DND-41 (cell line): ENCODE results near the gene DAPL1.

Experiments
- ATAC-seq: fragments of 200-7000 bp; cut with Tn5 transposase; 3 replicates; pipeline ENCODE4 v1.9.1; 2021; ENCODE audit warnings: low read depth; ENCODE audit not compliant: insufficient read depth
- DNase-seq: peaks from one replicate; pipeline ENCODE4 v3.0.0-alpha.2; 2020
- H2AFZ ChIP-seq: 2 replicates; pipeline ENCODE4 v1.6.0; 2012; ENCODE audit warnings: low read depth, low read length
- H3K27ac ChIP-seq: 2 replicates; pipeline ENCODE4 v1.5.1; 2012; ENCODE audit warnings: low read length, inconsistent platforms
- H3K27me3 ChIP-seq: fragments of 200-600 bp; sonication (generic); 2 replicates; pipeline ENCODE4 v1.6.0; 2012; ENCODE audit warnings: low read length, mild to moderate bottlenecking, inconsistent platforms; ENCODE audit not compliant: insufficient read depth, poor library complexity
- H3K36me3 ChIP-seq: 2 replicates; pipeline ENCODE4 v1.5.1; 2012; ENCODE audit warnings: low read length, inconsistent platforms; ENCODE audit not compliant: insufficient read depth
- H3K4me1 ChIP-seq: 2 replicates; pipeline ENCODE4 v1.5.1; 2012; ENCODE audit warnings: mild to moderate bottlenecking, low read length; ENCODE audit not compliant: insufficient read depth
- H3K4me2 ChIP-seq: 2 replicates; pipeline ENCODE4 v1.6.0; 2012; ENCODE audit warnings: mild to moderate bottlenecking, moderate library complexity, low read length, inconsistent platforms; ENCODE audit not compliant: insufficient read depth
- H3K4me3 ChIP-seq, 2 experiments: fragments of 200-600 bp in 1 of 2; shearing (Covaris generic) in 1 of 2; 2 replicates each; pipeline ENCODE4 v1.5.1; 2012 to 2016; ENCODE audit warnings: inconsistent platforms in 2 of 2, low read length in 2 of 2, mild to moderate bottlenecking in 2 of 2, low read depth in 1 of 2, moderate library complexity in 1 of 2
- H3K79me2 ChIP-seq: 2 replicates; pipeline ENCODE4 v1.6.0; 2012; ENCODE audit warnings: low read length, inconsistent platforms; ENCODE audit not compliant: insufficient read depth
- H3K9ac ChIP-seq: 2 replicates; pipeline ENCODE4 v1.6.0; 2012; ENCODE audit warnings: low read depth, mild to moderate bottlenecking, inconsistent platforms, low read length, moderate library complexity
- H3K9me3 ChIP-seq: 2 replicates; pipeline ENCODE4 v1.5.1; 2012; ENCODE audit warnings: low read length, moderate library complexity, mild to moderate bottlenecking, inconsistent platforms; ENCODE audit not compliant: insufficient read depth, severe bottlenecking
- H4K20me1 ChIP-seq: 2 replicates; pipeline ENCODE4 v1.6.0; 2012; ENCODE audit warnings: low read length; ENCODE audit not compliant: insufficient read depth
- EZH2 ChIP-seq: IDR thresholded peaks from 3 replicates; pipeline ENCODE4 v1.6.1; 2012; ENCODE audit warnings: borderline replicate concordance, low read depth, mild to moderate bottlenecking, moderate library complexity, low read length, inconsistent platforms; ENCODE audit not compliant: severe bottlenecking
- TF ChIP-seq, protein P1 (sequence below): IDR thresholded peaks from 2 replicates; pipeline ENCODE4 v1.5.1; 2012; ENCODE audit warnings: borderline replicate concordance, low read length, moderate library complexity, mild to moderate bottlenecking; ENCODE audit not compliant: poor library complexity, severe bottlenecking; ENCODE audit errors: extremely low read depth

DAPL1 gene

DNA sequence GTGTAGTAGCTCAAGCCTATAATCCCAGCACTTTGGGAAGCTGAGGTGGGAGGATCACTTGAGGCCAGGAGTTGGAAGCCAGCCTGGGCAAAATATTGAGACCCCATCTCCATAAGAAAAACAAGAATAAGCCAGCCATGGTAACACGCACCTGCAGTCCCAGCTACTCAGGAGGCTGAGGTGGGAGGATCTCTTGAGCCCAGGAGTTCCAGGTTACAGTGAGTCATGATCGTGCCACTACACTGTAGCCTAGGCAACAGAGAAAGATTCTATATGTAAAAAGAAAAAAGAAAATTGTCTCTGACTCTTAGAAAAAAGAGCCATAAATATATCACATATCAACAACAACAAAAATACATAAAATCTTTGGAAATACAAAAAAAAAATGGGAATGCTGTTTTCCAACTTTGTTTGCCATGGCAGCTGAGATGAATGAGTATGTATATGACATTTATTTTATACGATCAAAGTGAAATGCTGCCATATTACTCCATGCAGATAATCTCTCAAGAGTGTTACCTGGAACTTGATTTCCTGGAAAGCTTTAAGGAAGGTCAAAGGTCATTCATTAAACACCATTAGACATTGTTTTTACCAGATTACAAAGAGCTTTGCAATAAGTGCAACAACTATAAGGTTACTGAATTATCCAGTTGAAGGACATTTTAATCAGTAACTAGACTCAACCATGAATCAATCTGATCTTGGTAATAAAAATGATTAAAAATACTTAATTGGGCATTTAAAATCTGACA, 19.7 kb upstream of the DAPL1 start:
- no peaks in the 10 kb centered on the region for H3K36me3 ChIP-seq
- no peak overlapping the region for H2AFZ ChIP-seq
- DNase-seq (no peak), ATAC-seq (no peak)
- no peak for TF ChIP-seq EZH2
- TF ChIP-seq, protein P1, sequence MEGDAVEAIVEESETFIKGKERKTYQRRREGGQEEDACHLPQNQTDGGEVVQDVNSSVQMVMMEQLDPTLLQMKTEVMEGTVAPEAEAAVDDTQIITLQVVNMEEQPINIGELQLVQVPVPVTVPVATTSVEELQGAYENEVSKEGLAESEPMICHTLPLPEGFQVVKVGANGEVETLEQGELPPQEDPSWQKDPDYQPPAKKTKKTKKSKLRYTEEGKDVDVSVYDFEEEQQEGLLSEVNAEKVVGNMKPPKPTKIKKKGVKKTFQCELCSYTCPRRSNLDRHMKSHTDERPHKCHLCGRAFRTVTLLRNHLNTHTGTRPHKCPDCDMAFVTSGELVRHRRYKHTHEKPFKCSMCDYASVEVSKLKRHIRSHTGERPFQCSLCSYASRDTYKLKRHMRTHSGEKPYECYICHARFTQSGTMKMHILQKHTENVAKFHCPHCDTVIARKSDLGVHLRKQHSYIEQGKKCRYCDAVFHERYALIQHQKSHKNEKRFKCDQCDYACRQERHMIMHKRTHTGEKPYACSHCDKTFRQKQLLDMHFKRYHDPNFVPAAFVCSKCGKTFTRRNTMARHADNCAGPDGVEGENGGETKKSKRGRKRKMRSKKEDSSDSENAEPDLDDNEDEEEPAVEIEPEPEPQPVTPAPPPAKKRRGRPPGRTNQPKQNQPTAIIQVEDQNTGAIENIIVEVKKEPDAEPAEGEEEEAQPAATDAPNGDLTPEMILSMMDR: no peak
- no peak overlapping the region for H3K4me2 ChIP-seq
- H3K9me3 ChIP-seq: no peaks in the 10 kb centered on the region
- H3K9ac ChIP-seq: no peak overlapping the region
- H3K4me1 ChIP-seq: no peaks in the 10 kb centered on the region
- H3K27me3 ChIP-seq: peaks cover 6% of the 10 kb centered on the region
- no peaks in the 10 kb centered on the region for H4K20me1 ChIP-seq
- no peaks in the 10 kb centered on the region for H3K79me2 ChIP-seq
- H3K27ac ChIP-seq: no peak overlapping the region
- no peak overlapping the region for H3K4me3 ChIP-seq

DNA sequence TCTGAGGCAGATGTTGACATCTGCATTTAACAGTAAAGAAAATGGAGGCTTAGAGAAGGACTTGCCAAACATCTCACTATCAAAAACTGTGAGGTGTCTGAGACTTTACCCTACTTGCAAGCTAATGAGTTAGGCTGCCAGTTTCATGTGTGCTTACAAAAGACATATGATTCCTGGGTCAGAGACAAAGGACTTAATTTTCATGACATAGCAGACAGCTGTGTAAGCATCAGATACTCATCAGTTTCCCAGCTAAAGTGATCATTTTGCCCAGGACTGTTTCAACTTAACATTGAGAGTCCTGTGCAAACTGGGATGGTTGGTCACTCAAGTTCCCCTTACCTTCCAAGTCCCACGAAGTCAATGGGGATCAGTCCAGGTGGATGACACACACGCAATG, 18.9 kb upstream of the DAPL1 start:
- no peak overlapping the region for H3K9ac ChIP-seq
- H3K4me1 ChIP-seq: no peaks in the 10 kb centered on the region
- no peaks in the 10 kb centered on the region for H3K36me3 ChIP-seq
- H3K4me2 ChIP-seq: no peak overlapping the region
- ATAC-seq (no peak), DNase-seq (no peak)
- no peak overlapping the region for H3K4me3 ChIP-seq
- H3K27ac ChIP-seq: no peak overlapping the region
- no peak overlapping the region for H2AFZ ChIP-seq
- TF ChIP-seq, protein P1: no peak
- no peak for TF ChIP-seq EZH2
- H3K79me2 ChIP-seq: no peaks in the 10 kb centered on the region
- H3K9me3 ChIP-seq: no peaks in the 10 kb centered on the region
- peaks cover 5% of the 10 kb centered on the region for H3K27me3 ChIP-seq
- no peaks in the 10 kb centered on the region for H4K20me1 ChIP-seq

DNA sequence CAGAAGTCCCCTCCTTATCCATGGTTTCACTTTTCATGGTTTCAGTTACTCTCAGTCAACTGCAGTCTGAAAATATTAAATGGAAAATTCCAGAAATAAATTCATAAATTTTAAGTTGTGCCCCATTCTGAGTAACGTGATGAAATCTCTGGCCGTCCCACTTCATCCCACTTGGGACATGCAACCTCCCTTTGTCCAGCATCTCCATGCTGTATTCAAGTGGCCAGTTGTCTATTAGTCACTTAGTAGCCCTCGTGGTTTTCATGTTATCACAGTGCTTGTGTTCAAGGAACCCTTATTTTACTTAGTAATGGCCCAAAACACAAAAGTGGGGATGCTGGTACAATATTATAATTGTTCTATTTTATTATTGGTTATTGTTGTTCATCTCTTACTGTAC, 18.0 kb upstream of the DAPL1 start:
- Histone ChIP-seq H3K27me3 (no peaks in the 10 kb centered on the region), H3K4me2 (no peak overlapping the region), H3K9me3 (no peaks in the 10 kb centered on the region), H4K20me1 (no peaks in the 10 kb centered on the region), H3K79me2 (no peaks in the 10 kb centered on the region), H2AFZ (no peak overlapping the region), H3K36me3 (no peaks in the 10 kb centered on the region), H3K9ac (no peak overlapping the region), H3K4me1 (no peaks in the 10 kb centered on the region), H3K4me3 (no peak overlapping the region), H3K27ac (no peak overlapping the region)
- ATAC-seq: no peak
- no peak for TF ChIP-seq EZH2
- TF ChIP-seq, protein P1: no peak
- DNase-seq: no peak
